ENCODE measurements around the gene MGMT.

DNA sequence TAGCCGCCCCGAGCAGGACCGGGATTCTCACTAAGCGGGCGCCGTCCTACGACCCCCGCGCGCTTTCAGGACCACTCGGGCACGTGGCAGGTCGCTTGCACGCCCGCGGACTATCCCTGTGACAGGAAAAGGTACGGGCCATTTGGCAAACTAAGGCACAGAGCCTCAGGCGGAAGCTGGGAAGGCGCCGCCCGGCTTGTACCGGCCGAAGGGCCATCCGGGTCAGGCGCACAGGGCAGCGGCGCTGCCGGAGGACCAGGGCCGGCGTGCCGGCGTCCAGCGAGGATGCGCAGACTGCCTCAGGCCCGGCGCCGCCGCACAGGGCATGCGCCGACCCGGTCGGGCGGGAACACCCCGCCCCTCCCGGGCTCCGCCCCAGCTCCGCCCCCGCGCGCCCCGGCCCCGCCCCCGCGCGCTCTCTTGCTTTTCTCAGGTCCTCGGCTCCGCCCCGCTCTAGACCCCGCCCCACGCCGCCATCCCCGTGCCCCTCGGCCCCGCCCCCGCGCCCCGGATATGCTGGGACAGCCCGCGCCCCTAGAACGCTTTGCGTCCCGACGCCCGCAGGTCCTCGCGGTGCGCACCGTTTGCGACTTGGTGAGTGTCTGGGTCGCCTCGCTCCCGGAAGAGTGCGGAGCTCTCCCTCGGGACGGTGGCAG, at the start of gene MGMT:
- TF ChIP-seq CTCF (IDR thresholded peaks at IDR 0.05) (no peak), POLR2A (IDR thresholded peaks at IDR 0.05) (peak in 1 of 2 donors; percentile 55), POLR2AphosphoS5 (IDR thresholded peaks at IDR 0.05) (peak in 2 of 3 donors; percentile 20 to 47)
